UCSD-AML1 (cell line): ENCODE results near the gene ROCK2.

Experiments used
- DNase-seq: peaks from one replicate; lab custom pipeline; 2025; ENCODE audit not compliant: unreplicated experiment; lab: John Stamatoyannopoulos, UW

Gene ROCK2

DNA sequence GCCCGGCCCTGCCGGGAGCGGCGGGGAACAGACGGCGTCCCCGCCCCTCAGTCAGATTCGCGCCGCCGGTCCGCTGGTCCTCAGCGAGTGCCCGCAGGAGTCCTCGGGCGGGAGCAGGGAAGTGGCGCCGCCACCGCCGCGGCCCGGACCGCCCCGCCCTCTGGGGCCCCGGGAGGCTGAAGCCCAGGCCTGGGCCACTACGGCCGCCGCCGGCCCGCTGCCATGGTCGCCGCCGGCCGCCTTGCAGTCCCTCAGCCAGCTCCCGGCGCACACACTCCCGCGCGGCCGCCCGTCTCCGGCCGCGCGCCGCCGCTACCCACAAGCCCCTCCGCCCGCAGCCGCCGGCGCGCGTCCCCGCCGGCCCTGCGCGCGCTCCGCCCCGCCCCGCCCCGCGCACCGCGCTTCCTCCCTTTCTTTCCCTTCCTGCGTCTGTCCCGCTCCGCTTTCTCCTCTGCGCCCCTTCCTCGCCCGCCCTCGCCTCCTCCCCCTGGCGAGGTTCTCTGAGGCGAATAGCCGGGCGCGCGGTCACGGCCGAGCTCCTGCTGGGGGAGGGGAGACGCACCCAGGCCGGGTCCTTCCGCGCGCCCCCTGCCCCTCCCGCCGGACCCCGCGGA lies at the start of gene ROCK2:
ROCK2 (minus strand) TSS at position 295 of the 614 bp plus-strand sequence. CDS start 500 bp downstream, outside the sequence.
- peak; percentile 86 for DNase-seq

DNA sequence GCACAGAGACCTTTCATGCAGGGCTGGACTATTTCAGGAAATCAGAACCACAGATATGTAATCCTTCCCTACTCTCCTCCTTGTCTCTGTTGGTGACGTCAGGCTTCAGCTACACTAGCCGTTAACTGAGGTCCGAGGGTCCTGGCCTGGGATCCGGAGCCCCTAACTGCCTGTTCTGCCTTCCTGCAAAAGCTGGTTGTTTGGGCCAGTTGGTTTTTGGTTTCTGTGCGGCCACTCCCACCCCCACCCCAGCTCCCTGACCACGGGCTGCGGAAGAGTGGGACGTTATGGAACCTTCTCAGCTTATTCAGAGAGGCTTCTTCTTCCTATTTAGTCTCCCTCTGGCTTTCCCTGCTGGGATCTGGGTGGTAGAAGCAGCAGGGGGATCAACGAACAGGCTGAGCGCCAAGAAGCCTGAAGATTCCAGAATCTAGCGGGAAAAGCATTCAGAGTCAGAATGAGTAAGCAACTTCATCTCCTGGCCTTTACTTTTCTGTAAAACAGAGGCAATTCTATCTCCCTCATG lies 49.3 kb upstream of the ROCK2 start:
- no peak for DNase-seq

DNA sequence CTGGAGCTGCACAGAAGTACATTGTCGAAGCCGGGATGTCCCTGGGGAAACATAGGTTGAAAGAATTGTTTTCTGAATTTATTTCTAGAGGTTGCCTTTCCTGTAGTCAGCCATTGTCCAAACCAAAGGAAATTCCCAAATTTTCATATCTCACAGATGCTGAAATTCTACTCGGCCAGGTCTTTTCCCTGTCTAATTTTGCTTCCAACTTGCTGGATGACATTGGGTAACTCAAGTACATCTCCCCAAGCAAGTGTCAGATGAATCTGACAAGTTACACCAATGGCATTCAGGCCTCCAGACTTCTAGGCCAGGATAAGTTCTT lies 47.5 kb upstream of the ROCK2 start:
- no peak for DNase-seq

DNA sequence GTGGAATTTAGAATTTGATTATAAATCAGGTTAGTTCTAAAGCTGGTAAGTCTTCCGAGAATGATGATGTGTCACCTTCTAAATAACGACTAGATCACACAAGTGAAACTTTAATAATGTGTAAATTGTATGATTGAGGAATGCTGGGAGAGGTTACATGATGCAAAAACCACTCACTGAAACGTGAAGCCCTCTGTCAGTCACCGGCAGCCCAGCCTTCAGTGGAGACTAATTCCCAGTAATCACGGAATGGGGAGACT lies 45.9 kb upstream of the ROCK2 start:
- no peak for DNase-seq

DNA sequence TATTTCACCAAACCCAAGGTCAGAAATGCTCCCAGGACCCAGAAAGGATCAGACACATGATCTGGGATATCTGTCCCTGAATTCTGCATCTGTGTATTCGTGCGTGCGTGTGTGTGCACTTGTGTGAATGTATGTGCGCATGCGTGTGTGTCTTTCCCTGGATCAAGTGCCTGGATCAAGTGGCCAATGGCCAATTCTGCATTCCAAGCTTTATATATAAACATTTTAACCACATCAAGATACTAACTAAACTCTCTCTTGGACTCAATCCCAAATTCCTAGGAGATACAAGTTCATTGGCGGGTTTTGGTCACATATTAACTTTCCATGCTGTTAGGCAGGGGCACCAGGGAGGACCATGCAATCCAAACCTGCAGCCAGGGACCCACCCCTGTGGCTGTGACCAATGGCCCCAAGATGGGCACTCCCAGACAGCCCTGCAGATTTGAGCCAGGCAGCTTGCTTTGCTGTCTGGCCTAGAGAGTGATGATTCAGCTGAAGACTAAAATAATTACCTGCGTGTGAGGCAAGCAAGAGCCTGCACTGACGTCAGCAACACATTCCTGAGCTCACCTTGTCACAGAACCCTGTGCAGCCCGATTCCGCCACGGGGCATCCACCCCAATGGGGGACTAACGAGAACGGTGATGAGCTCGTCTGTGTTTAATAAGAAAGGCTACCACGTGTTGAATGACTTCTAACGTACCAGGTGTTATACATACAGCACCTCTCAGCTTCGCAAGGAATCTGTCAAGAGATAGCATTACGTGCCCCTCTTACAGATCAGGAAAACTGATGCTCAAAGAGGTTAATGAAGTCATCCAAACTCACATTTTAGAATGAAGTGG lies 45.3 kb upstream of the ROCK2 start:
- no peak for DNase-seq

DNA sequence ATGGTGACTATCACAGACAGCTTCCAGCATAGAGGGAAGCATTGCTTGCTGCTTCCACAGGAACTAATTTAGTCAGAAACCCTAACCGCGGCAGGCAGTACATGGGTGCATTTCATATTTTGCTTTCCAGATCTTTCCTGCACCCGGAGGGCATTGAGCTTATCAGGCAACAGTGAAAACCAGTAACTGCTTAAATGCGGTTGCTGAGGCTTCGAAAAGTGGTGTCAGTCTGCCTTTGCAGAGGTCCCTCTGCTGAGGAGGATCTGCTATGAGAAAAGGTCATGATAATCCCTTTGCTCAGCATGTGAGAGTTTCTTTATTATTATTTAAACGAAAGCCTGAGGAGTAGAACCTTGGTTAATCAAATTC lies 44.6 kb upstream of the ROCK2 start:
- DNase-seq: no peak

DNA sequence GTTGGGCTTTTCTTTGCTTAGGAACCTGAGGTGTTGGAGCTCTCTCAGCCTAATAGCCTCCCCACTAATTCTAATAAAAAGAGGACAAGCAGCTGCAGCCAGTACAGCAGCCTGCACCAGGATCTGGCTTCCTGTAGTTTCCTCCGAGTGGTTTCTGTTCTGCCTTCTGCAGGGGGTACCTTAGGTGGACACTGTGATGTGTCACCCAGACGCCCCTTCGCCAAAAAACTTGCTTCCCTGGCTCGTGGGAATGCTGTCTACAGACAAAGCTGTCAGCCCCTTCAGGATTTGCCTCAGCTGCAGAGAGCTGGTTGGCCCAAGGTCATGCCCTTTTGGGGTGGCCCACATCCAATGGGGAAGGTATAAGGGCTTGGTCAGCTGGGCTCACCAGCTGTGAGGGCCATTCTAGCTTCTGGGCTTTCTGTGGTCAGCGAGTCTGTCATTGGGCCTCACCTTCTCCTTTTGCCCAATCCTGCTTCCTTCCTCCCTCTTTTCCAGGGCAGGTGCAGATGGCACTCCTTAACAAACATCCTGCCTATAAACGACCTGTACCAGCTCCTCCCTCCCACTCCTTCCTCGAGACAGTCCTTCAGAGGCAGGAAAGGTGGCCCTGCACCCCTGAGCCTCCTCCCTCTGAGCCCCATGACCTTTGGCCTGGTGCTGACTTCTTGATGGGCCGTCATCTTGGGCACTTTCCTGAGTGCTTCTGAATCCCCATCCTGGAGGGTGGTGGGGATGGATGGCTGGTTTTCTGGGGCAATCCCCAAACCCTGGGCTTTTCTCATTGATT lies 44.0 kb upstream of the ROCK2 start:
- no peak for DNase-seq

DNA sequence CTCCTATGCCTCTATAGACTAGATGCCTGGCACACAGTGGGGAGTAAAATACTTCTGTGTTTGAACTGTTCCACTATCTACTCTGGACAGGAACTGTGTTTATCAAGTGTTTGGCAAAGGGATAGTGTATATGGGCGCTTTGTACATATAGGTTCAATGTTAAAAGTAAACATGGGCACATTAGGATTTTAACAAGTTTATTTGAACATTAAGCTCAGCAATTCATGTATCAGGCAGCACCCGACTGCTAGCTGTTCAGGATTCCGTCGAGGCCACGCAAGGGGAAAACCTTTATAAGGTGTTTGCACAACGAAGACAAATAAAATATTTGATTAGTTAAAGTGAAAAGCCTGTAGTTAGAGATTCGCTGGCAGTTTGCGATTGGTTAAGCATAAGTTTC lies 43.4 kb upstream of the ROCK2 start:
- DNase-seq: no peak

DNA sequence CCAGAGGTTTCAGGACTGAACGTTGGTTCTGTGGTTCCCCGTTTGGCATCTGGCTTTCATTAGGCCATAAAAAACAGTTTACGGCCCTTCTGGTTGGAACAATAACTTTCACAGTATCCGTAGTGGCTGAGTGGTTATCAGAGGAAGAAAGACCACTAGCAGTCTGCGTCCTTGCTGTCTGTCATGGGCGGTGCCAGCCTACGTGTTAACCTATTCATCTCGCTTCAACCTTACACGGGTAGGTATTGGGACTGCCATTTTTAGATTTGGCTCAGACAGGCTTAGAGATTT lies 42.6 kb upstream of the ROCK2 start:
- no peak for DNase-seq

DNA sequence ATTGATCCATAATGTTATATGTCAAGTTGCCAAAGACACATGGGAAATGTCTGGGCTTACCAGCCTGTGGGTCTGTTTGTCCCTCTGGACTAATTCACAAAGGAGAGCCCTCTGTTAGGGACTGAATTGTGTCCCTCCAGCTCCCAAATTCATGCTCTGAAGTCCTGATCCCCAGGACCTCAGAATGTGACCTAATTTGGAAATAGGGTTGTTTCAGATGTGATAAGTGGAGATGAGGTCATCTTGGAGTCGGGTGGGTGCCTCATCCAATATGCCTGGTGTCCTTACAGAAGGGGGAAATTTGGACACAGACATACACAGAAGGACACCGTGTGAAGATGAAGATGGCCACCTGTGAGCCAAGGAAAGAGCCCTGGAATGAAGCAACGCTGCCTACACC lies 41.4 kb upstream of the ROCK2 start:
- DNase-seq: no peak

DNA sequence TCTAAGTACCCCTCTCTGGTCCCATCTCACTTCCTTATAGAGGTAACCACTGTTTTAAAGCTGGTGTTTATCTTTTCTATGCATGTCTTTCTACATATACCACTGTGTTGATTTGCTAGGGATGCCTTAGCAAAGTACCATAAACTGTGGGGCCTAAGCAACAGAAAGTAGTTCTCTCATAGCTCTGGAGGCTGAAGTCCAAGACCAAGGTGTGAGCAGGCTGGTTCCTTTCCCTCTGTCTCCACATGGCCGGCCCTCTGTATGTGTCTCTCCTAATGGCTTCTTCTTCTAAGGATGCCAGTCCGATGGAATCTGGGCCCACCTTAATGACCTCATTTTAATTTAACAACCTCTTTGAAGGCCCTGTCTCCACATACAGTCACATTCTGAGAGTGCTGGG lies 40.8 kb upstream of the ROCK2 start:
- DNase-seq: no peak

DNA sequence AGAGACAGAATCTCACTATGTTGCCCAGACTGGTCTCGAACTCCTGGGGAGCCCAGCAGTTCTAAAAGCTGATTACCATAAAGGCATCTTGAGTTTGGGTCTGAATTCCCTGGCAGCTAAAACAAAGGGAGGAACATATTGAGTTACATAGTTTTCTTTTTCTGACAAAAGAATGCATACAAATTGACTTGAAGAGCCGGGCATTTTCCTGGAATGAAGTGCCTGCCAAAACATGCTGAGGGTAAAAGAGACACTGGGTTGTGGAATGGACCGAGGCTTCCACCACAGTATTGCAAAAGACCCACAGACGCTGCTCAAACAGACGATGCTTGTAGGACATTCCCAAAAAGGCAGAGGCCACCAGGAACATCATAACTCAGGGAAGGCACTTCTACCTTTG lies 35.1 kb upstream of the ROCK2 start:
- DNase-seq: no peak

DNA sequence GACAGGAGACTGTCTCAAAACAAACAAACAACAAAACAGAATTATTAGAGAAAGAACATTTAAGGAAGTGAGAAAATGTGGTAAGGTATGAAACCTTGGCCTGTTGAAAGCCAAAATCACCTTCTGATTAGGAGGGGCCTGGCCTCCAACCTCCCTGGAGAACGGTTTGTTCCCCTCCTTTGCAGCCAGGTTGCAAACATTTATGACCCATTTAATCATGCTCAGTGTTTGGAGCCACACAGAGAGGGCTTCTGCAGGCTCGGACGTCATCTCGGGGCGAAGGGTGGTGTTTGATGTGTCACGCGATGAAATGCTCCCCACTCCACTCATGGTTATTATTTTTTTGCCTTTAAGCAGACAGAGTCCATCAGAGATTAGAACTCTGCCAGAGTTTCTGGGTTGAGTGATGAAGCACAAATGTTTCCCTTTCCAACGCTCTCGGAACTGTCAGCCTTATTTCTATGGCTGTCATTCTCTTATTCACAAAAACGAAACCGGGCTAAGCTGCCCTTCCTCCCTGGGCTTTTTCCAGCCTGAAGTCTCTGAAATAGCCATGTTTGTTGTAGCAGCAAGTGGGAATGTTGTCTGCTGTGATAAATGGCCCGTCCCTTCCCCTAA lies 33.6 kb upstream of the ROCK2 start:
- DNase-seq: no peak

DNA sequence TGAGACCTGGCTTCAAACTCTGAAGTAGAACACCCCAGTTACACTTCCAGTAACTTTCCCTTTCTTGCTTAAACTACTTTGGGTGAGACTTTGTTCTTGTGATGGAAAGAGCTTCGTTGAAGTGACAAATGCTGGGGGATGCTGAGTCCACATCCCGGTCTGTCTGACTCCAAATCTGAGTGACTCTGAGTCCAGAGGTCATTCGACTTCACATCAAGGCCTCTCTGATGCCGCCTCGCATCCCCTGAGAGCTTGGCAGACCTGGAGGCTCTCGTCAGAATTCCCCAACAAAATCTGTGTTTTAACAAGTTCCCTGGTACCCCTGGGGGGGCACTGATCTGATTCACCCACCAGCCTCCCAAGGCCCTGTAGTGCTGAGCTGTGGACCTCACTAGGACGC lies 31.6 kb upstream of the ROCK2 start:
- DNase-seq: no peak

DNA sequence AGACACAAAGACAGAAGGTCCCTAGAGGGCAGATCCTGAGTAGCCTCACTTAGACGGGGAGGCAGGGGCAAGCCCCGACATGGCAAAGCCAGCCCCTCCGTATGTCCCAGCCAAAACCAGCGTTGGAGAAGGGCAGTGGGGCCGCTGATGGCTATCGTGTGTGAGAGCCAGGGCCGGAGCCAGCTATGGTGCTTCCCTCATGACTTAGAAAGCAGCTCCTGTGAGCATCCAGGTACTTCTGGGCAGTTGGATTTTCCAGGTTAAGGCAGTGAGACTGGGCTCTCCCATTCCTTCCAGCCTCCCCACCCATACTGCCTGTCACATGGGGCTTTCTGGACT lies 31.2 kb upstream of the ROCK2 start:
- DNase-seq: no peak

DNA sequence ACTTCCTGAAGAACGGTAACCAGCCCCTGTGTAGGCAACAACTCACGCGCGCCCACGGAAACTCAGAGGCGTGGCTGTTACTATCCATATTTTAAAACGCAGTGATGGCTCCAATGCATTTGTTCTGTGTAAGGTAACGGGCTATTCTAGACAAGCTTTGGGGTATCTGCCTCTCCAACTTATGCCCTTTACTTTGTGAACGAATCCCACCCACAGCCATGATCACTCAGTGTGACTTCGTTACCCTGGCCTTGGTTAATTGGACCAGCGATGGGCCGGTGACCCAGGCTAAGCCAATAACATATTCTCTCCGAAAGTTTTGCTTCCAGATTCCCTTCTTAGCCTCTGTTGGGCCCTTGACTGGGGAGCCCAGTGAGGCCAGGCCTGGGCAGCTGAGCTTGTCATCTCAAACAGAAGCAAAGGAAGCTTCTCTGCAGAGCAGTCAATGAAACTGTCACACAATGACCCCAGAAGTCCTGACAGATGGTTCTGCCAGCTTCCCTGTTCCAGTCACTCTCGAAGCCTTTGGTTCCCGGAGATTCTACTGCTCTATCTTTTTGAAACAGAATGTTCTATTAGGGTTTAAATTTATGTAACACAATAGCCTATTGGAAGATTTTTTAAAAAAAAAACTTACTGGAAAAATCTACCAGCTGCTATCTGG lies 30.7 kb upstream of the ROCK2 start:
- no peak for DNase-seq

DNA sequence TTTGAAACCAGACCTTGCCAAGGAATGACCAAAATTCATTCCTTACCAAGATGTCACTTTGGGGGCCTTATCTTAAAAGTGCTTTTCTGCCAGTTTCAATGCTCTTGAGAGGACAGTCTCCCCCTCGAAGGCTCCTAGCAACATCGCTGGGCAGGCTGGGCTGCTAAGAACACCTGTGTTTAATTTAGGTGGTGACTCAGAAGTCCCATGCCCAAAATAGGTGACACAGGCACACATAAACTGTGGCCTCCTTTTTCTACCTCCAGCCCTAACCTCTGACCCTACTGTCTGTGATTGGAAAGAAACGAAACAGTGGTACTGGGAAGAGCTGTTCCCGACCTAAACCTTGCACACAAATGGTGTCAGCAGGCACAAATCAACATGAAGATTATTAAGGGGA lies 28.7 kb upstream of the ROCK2 start:
- DNase-seq: no peak

DNA sequence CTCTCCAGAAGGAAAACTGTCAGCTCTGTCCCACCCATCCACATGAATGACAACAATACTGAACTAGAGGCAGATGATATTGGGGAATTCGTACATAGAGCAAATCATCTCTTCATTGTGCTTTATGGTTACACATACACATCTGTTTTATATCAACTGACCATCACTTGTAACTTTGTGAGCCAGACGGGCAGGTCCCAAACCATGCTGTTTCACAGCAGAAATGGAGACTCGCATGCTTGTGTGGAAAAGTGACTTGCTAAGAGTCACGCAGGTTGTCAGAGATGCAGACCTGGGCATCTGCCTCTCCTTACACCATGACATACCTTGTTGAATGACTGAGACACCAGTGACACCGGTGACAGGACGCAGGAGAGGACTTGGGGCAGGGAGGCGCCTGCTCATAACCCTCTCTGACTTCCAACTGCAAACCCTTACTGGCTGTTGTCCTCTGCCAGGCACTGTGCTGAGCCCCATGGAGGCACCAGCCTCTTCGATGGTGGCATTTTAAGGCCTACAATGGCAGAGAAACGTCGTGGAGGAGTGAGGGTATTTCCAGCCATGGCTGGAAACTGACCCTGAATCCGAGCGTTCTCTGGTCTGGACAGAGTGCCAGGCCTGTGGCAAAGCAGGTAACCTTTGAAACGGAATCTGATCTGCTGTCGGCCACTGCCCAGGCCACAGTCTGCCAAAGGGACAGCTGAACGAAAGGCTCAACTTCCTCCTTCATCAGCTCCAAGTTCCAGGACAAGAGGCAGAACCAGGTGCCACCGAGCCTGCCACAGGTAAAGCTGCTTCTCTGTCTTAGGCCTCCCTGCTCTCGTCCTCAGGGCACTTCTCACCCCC lies 26.9 kb upstream of the ROCK2 start:
- no peak for DNase-seq

DNA sequence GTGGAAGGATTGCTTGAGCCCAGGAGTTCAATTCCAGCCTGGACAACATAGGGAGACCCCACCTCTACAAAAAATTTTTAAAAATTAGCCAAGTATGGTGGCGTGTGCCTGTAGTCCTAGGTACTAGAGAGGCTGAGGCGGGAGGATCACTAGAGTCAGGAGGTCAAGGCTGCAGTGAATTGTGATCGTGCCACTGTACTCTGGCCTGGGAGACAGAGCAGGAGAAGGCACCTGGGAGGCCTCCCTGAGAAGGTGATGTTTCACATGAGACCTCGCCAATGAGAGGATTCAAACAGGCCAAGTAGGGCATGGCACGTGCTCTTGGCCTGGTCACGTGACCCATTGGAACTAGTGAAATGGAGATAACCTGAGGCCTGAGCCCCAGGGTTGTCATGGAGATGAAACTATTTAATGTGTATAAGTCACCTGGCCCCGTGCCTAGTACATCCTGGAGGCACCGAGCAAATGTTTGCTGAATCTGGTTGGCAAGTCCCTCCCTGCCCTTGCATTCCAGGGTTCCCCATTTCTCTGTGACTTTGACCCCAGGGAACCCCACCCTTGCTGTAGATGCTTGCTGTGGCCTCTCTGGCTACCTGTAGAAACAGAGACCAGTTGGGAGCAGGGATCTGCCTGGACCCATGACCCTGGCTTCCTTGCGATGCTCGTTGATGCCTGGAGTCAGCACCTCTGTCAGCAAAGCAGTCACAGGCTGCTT lies 26.1 kb upstream of the ROCK2 start:
- no peak for DNase-seq

DNA sequence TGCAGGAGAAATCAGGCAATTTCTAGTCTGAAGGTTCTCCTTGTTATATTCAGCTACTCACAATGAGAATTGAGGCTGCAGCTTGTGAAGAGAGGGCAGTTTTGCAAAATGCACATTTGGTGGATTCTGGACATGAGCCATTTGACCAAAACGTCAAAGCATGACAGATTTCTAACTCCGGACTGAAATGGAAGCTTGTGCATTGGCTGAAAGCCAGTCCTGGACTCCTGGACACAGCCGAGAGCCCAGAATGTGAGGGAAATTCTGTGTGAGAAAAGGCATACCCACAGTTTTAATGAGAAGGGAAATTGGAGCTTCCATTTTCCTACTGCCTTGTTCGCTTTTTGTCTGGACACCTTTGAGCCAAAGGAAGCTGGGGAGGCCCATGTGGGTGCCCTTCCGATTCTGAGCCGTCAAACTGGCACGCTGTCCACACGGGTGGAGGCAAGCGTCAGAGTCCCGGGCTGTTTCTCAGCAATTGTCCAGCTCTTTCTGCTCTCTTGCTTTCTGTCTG lies 23.7 kb upstream of the ROCK2 start:
- no peak for DNase-seq
